Measurements from ENCODE around the gene ARFIP1. TPM values are rescaled to one million over a fixed set of nuclear protein-coding genes. Genes with fewer than 3 reads are reported as not detected.

ARFIP1 gene
- total and polyA plus RNA-seq, 9 of the 15 experiments (the other 6 are each of a cell fraction or from before 2014, with no cell fraction given) = 14.1 to 25.1 (median 20.9) TPM

- CTCF ChIA-PET (ENCODE audit: low intra/inter-chr PET ratio) = no interaction called here
Measured at GRCh38 chr4:152784490-152785350, 5.0 kb downstream of the ARFIP1 start.

More at GRCh38 chr4:152784490-152785350, 5.0 kb downstream of the ARFIP1 start:
- H3K9me3 ChIP-seq (replicated peaks; ENCODE audit: control insufficient read depth, insufficient read depth, low read depth, low read length) = no peaks in the 10 kb centered on the region
- H3K4me3 ChIP-seq = no peak overlapping the region
- peaks cover 0 to 3% of the 10 kb centered on the region in 2 experiments; a peak in 2 of 5 replicates for H3K4me1 ChIP-seq (replicated peaks in 1 of 2; ENCODE audit: control insufficient read depth in 2 of 2, insufficient read depth in 2 of 2, low read length in 2 of 2)
- no peak overlapping the region for H3K4me2 ChIP-seq (ENCODE audit: insufficient read depth, low read length)
- in situ Hi-C loops (cut with MboI) (no loop called here), intact Hi-C loops (cut with micrococcal nuclease) (no loop called here)
- H3K79me2 ChIP-seq (ENCODE audit: control insufficient read depth, insufficient read depth, low read length) = peaks cover 47% of the 10 kb centered on the region
- no peak overlapping the region for H2AFZ ChIP-seq (ENCODE audit: low read depth, low read length)
- no peak overlapping the region for H3K9ac ChIP-seq (ENCODE audit: insufficient read depth in 1 of 2, low read depth in 2 of 2, low read length in 2 of 2)
- no TSS peak for BruUV-seq (replicated peaks)
- DNase-seq (ENCODE audit: extremely low read depth in 1 of 4, low spot score in 3 of 4) = peak; percentile 12 to 39 (median 26)
- no peak for FAIRE-seq
- no peaks in the 10 kb centered on the region for H3K27me3 ChIP-seq (ENCODE audit: control insufficient read depth in 2 of 2, insufficient read depth in 2 of 2, low read length in 2 of 2)
- POLR2A ChIA-PET = interaction anchor here (0.7 kb wide), 1 partner anchor 1538 kb away, joined by 3 read pairs; no protein-coding TSS in a partner anchor
- H3K36me3 ChIP-seq (ENCODE audit: control insufficient read depth, insufficient read depth, low read length) = peaks cover 4% of the 10 kb centered on the region; the same call in 1 of the 3 replicates
- TF ChIP-seq CTCF (IDR thresholded peaks at IDR 0.05 in 2 of 3, conservative IDR thresholded peaks at IDR 0.05 in 1 of 3; ENCODE audit: insufficient read depth in 2 of 3, low read depth in 1 of 3, low read length in 3 of 3) = 0 out of 6 replicates have a peak, but pooled peaks of 1 of the 3 experiments have one; percentile 12
- peak in 1 of 2 experiments; percentile 13; a peak in 1 of 4 replicates for TF ChIP-seq RAD21 (CRISPR knock-in tag; conservative IDR thresholded peaks at IDR 0.05 in 1 of 2, IDR thresholded peaks at IDR 0.05 in 1 of 2)
- TF ChIP-seq HDAC8 (tag; IDR thresholded peaks at IDR 0.05) = no peak
- no peaks in the 10 kb centered on the region for H3K9me1 ChIP-seq (ENCODE audit: control insufficient read depth, insufficient read depth, low read length)
- H4K20me1 ChIP-seq (replicated peaks; ENCODE audit: control insufficient read depth, insufficient read depth, low read length) = no peaks in the 10 kb centered on the region; the same call in 1 of the 2 replicates
- no peak for ATAC-seq
- H3K27ac ChIP-seq (ENCODE audit: extremely low read depth, low read depth, low read length) = no peak overlapping the region
- WGBS (ENCODE audit: insufficient coverage, low coverage, missing lambda C conversion rate) = 62% methylated on average over 4 of the region's 4 CpGs
